Aorta (tissue), 5 donors: ENCODE measurements around the gene DIPK1A. TPM values are rescaled to one million over a fixed set of nuclear protein-coding genes. Genes with fewer than 3 reads are reported as not detected.
A peak's percentile ranks its signal among the peaks of the same experiment; 100 is the strongest.

Source experiments
- ATAC-seq: fragments of 200-7000 bp; cut with Tn5 transposase; one replicate; pipeline ENCODE4 v1.9.1; 2022; ENCODE audit warnings: moderate library complexity; ENCODE audit not compliant: low FRiP score
- DNase-seq, 2 donors: peaks; one replicate each; pipeline ENCODE4 v3.0.0-alpha.2; 2020
- H3K27ac ChIP-seq, 2 donors: one replicate each; pipeline ENCODE4 v1.5.1; 2013; ENCODE audit warnings: low read length in 2 of 2, mild to moderate bottlenecking in 2 of 2, moderate library complexity in 2 of 2, control low read depth in 1 of 2, inconsistent platforms in 1 of 2, low read depth in 1 of 2
- H3K27me3 ChIP-seq, 2 donors: one replicate each; pipeline ENCODE4 v1.6.1; 2013; ENCODE audit warnings: control low read depth in 1 of 2, low read length in 1 of 2, mild to moderate bottlenecking in 1 of 2, moderate library complexity in 1 of 2; ENCODE audit not compliant: insufficient read depth in 2 of 2, control insufficient read depth in 1 of 2
- H3K36me3 ChIP-seq, 2 donors: one replicate each; pipeline ENCODE4 v1.6.1; 2013; ENCODE audit warnings: control low read depth in 1 of 2, low read length in 1 of 2, mild to moderate bottlenecking in 1 of 2; ENCODE audit not compliant: insufficient read depth in 2 of 2, control insufficient read depth in 1 of 2
- H3K4me1 ChIP-seq, 2 donors: one replicate each; pipeline ENCODE4 v1.6.1; 2013; ENCODE audit warnings: low read length in 2 of 2, control low read depth in 1 of 2, mild to moderate bottlenecking in 1 of 2, moderate library complexity in 1 of 2; ENCODE audit not compliant: insufficient read depth in 2 of 2, control insufficient read depth in 1 of 2
- H3K4me3 ChIP-seq, 2 donors: one replicate each; pipeline ENCODE4 v1.5.1; 2013; ENCODE audit warnings: low read length in 2 of 2, control low read depth in 1 of 2, mild to moderate bottlenecking in 1 of 2
- H3K9me3 ChIP-seq: one replicate; pipeline ENCODE4 v1.6.1; 2013; ENCODE audit warnings: mild to moderate bottlenecking, low read length; ENCODE audit not compliant: control insufficient read depth
- WGBS, 2 donors: extraction: QIAGEN DNeasy Blood & Tissue Kit; methylation state at CpG; one replicate each; pipeline ENCODE4 v1.1.7; 2013; 5-methylcytosine and 5-hydroxymethylcytosine counted together
- intact Hi-C, 2 donors: fragments of 100-400 bp; cut with DNase I; formaldehyde crosslinking; loops; one replicate each; pipeline versions ENCODE4 v1.14.2 to v1.15.0; 2022
- polyA plus RNA-seq, 2 donors: library from polyadenylated mRNA; stranded (reverse); fragments of 200-250 nt; gene quantifications; one replicate each; pipeline ENCODE4 v1.2.3, GENCODE V29; 2013
- total RNA-seq, 2 donors: library from RNA; stranded (reverse); fragmentation: NEBNext Ultra II Directional; extraction: Animal tissue kit (Norgen Biotek cat#: 25700); gene quantifications; one replicate each; pipeline ENCODE4 v1.2.1, GENCODE V29; 2021
- donor health status: healthy with polysubstance abuse.
- donor health status: Bipolar disorder and iron deficiency.
- donor health status: DM: no; HTN: no; CAD: no.
- donor health status: DM: no; HTN: no; CAD: no.
- donor health status: DM: yes; HTN: yes; CAD: no.

Gene DIPK1A
- total and polyA plus RNA-seq, 4 donors: 4.9 to 15.9 (median 10.8) TPM

DNA sequence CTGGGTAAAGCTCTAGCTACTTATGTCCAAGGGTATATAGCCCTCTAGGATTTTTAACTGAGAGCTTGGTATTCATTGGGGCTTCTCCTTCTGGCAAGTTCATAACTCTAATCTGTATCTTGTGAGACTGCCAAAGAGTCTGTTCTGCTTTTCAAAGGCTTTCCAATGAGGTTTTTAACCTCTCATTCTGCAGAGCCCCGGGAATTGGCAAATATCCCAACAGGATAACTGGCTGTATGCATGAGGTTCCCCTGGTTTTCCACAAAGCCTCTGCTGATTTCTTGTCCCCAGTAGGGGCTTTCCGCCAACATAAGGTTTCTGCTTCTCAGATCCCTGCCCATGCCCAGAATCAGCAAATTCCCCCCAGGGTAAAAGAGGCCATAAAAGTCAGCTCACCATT is 88.5 kb downstream of the DIPK1A start:
- 69% methylated on average over 2 of the region's 2 CpGs for WGBS, 2 donors
- intact Hi-C loops: no loop called here

DNA sequence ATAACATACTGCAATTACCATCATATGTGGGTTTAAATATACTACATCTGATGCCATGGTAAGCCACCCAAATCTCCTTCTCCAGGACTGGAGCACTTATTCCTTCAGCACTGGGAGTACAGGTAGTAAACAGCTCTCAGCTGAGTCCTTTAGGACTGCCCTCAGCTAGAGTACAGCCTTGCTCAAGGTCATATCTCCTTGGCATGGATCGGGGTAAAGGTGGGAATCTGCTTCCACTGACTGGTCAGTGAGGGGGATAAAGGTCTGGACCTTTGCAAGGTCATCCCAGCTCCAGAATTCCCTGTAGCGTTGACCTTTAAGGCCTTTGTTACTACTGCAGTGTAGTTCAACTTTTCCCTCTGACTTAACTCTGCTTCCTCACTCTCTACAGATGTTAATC is 90.7 kb downstream of the DIPK1A start:
- DNase-seq: no peak
- Histone ChIP-seq H3K4me1 (no peaks in the 10 kb centered on the region), H3K27me3 (no peaks in the 10 kb centered on the region), H3K4me3 (no peak overlapping the region), H3K27ac (no peak overlapping the region), H3K36me3 (peaks cover 0 to 2% of the 10 kb centered on the region in 2 donors), H3K9me3 (no peaks in the 10 kb centered on the region)
- WGBS, 2 donors: 95 to 96% methylated on average over 2 of the region's 2 CpGs
- intact Hi-C loops: no loop called here
- ATAC-seq: no peak

More for the DNA sequence above, 88.5 kb downstream of the DIPK1A start:
- Histone ChIP-seq H3K4me3 (no peak overlapping the region), H3K27me3 (no peaks in the 10 kb centered on the region), H3K4me1 (no peaks in the 10 kb centered on the region), H3K36me3 (peaks cover 0 to 2% of the 10 kb centered on the region in 2 donors), H3K27ac (no peak overlapping the region), H3K9me3 (no peaks in the 10 kb centered on the region)
- ATAC-seq (no peak), DNase-seq (no peak)

DNA sequence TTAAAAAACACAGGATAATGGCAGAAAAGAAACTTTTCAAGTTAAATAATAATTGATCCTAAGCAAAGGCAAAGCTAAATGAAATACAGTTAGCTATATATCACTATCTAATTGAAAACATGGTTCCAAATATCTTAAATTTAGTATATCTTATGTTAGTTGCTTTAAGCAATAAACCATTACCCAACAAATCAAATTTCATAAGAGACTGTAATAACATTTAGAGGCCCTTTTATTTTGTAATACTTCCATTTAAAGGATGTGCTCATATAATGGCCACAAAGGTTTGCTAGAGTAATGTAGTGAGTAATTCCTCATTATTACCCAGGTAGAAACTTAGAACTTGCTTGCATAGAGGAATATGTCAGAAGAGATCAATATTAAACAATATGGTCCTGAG is 97.1 kb downstream of the DIPK1A start:
- Histone ChIP-seq H3K36me3 (no peaks in the 10 kb centered on the region), H3K27ac (no peak overlapping the region), H3K27me3 (no peaks in the 10 kb centered on the region), H3K9me3 (no peaks in the 10 kb centered on the region), H3K4me1 (no peaks in the 10 kb centered on the region), H3K4me3 (no peak overlapping the region)
- no peak for DNase-seq
- no peak for ATAC-seq
- intact Hi-C loops: no loop called here

DNA sequence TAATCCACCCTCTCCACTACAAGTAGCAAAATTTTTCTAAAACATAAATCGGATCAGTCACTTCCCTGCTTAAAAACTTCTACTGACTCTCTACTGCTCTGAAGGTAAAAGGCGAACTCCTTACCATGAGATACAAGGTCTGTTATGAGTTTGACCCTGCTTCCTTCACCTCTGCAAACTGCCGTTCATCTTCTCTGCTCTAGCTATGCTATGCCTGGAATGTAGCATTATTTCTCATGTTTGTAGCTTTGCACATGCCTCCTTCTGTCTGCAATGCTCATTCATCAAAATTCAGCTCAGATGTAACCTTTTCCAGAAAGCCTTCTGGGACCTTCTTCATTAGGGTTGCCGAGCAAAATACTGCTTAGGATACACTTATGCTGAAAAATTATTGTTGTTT is 98.7 kb downstream of the DIPK1A start:
- ATAC-seq (no peak), DNase-seq (no peak)
- intact Hi-C loops: no loop called here
- Histone ChIP-seq H3K4me3 (no peak overlapping the region), H3K27ac (no peak overlapping the region), H3K36me3 (no peaks in the 10 kb centered on the region), H3K9me3 (no peaks in the 10 kb centered on the region), H3K4me1 (no peaks in the 10 kb centered on the region), H3K27me3 (no peaks in the 10 kb centered on the region)
- 78 to 83% methylated on average over 4 of the region's 4 CpGs for WGBS, 2 donors

DNA sequence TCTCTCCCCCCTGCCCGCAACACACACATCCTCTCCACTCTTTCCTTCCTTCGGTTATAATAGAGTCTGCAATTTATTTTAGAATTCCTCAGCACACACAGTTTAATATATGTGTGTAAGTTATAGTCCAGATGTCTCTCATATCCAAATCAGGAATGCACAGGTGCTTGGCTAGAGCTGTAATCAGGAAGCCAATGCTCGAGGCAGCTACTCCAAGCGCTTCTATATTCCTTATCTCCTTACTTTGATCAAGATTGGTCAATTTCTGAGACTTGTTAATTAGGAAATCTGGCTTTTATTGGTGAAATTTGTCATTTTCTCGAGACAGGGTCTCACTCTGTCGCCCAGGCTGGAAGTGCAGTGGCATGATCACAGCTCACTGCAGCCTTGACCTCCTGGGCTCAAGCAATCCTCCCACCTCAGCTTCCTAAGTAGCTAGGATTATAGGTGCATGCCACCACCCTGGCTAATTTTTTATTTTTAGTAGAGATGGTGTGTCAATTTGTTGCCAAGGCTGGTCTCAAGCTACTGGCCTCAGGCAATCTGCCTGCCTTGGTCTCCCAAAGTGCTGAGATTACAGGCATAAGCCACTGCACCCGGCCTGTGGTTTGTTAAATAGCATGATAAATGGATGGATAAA is 101.7 kb downstream of the DIPK1A start:
- Histone ChIP-seq H3K4me1 (no peaks in the 10 kb centered on the region), H3K27ac (no peak overlapping the region), H3K4me3 (peak overlapping the region in 1 of 2 donors; percentile 41), H3K9me3 (no peaks in the 10 kb centered on the region), H3K27me3 (no peaks in the 10 kb centered on the region), H3K36me3 (no peaks in the 10 kb centered on the region)
- intact Hi-C loops: loop anchor here (1.0 to 10.0 kb wide), 3 partner anchors 105 to 135 kb away; partner anchors contain the start of gene DIPK1A (in 1 of the 2)
- ATAC-seq (peak; percentile 9), DNase-seq (no peak)
- 54 to 55% methylated on average over 7 of the region's 7 CpGs for WGBS, 2 donors

DNA sequence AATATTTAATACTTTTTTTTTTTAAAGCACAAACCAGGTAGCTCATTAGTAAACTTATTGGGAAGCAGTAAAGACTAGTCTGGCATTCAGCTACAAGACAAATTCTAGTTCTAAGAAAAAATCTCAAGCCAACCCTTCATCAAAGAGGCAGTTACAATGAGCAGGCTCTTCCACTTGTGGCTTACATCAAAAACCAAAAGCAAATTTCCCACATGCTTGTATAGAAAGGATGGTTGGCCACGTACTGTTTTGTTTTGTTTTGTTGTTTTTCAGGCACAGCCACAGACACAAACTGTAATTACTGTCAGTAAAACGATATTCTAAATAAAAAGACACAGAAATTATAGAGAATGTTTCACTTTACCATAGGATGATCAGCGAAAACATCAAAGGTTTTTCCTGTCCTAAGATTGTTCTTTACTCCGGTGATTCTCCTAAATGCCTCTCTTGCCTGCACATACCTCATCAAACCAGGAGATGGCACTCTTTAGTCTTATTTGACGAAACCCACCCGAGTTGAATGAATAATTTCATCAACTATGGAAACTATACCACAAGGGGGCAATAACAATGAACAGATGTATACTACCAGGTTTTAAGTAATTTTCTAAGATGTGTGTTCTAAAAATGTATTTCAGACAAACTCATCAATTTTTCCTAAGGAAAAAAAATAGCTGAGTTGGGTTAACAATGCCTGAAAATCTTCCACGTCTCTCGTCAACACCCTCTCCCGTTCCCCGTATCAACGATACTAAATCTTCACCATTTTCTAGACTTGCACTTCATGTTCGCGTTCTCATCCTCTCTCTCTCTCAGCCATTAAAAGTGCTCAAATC is 102.5 kb downstream of the DIPK1A start:
- Histone ChIP-seq H3K27ac (no peak overlapping the region), H3K9me3 (no peaks in the 10 kb centered on the region), H3K27me3 (no peaks in the 10 kb centered on the region), H3K4me3 (peak overlapping the region in 1 of 2 donors; percentile 41), H3K36me3 (no peaks in the 10 kb centered on the region), H3K4me1 (no peaks in the 10 kb centered on the region)
- ATAC-seq (peak; percentile 91), DNase-seq (no peak)
- 13 to 17% methylated on average over 13 of the region's 13 CpGs for WGBS, 2 donors
- intact Hi-C loops: loop anchor here (1.0 to 10.0 kb wide), 3 partner anchors 106 to 136 kb away; partner anchors contain the start of gene DIPK1A (in 1 of the 2)

DNA sequence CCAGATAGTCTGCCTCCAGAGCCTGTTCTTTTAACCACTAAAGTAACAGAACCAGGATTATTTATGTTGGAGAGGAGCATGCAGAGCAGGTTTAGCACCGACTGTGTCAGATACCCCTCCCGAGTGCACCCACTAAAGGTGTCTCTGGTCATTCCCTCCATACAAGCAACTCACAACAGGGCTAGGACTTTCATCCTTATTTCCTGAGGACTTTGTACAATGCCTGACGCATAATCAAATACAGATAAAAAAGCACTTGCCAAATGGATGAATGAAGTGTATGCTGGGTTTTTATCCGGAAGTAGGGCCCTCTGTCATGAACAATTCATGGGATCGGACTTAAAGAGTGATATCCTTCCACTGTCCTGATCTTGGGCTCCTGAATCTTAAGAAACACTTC is 103.4 kb downstream of the DIPK1A start:
- intact Hi-C loops: loop anchor here in 1 of 2 donors (10.0 kb wide), 1 partner anchor 107 kb away; the partner anchor contains the start of gene DIPK1A
- no peaks in the 10 kb centered on the region for H3K4me1 ChIP-seq
- H3K9me3 ChIP-seq: no peaks in the 10 kb centered on the region
- no peak overlapping the region for H3K27ac ChIP-seq
- H3K4me3 ChIP-seq: no peak overlapping the region
- DNase-seq (no peak), ATAC-seq (no peak)
- H3K36me3 ChIP-seq: no peaks in the 10 kb centered on the region
- no peaks in the 10 kb centered on the region for H3K27me3 ChIP-seq
- WGBS, 2 donors: 72 to 75% methylated on average over 5 of the region's 5 CpGs

DNA sequence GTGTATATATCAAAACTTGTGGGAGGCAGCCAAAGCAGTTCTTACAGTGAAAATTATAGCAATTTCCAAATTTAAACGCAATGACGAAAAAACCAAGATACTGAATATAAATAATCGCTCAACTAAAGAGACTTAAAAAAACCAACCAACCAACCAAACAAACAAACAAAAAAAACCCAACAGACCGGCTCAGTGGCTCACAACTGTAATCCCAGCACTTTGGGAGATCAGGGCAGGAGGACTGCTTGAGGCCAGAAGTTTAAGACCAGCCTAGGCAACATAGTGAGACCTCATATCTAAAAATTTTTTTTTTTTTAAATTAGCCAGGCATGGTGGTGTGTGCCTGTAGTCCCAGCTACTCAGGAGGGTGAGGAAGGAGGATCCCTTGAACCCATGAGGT is 106.0 kb downstream of the DIPK1A start:
- H3K27ac ChIP-seq: no peak overlapping the region
- no peaks in the 10 kb centered on the region for H3K9me3 ChIP-seq
- no peak overlapping the region for H3K4me3 ChIP-seq
- DNase-seq (no peak), ATAC-seq (no peak)
- H3K4me1 ChIP-seq: no peaks in the 10 kb centered on the region
- no peaks in the 10 kb centered on the region for H3K27me3 ChIP-seq
- WGBS, 2 donors: 98 to 99% methylated on average over 4 of the region's 4 CpGs
- intact Hi-C loops: loop anchor here in 1 of 2 donors (10.0 kb wide), 1 partner anchor 110 kb away; the partner anchor contains the start of gene DIPK1A
- no peaks in the 10 kb centered on the region for H3K36me3 ChIP-seq
